Kidney (tissue), 22 donors: Measurements from ENCODE around the gene PLXNC1. TPM values are rescaled to one million over a fixed set of nuclear protein-coding genes. Genes with fewer than 3 reads are reported as not detected.

Experiments
- DNase-seq, 5 donors: peaks; one replicate each; pipeline ENCODE4 v3.0.0-alpha.2; 2013 to 2020
- FAIRE-seq: peaks from 2 replicates; lab custom pipeline; 2012; peaks lifted over from hg19 to GRCh38; lab: Jason Lieb, UNC
- H3K27ac ChIP-seq, 2 donors: one replicate each; pipeline ENCODE4 v1.7.0; 2013; ENCODE audit warnings: low read depth in 2 of 2, low read length in 2 of 2, inconsistent platforms in 1 of 2
- H3K27me3 ChIP-seq: one replicate; pipeline ENCODE4 v1.7.1; 2013; ENCODE audit warnings: low read length, inconsistent platforms; ENCODE audit not compliant: control insufficient read depth, insufficient read depth
- H3K36me3 ChIP-seq, 3 donors: one replicate each; pipeline versions ENCODE4 v1.7.0 to v1.7.1; 2013; ENCODE audit warnings: low read length in 3 of 3, control low read depth in 1 of 3, inconsistent platforms in 1 of 3; ENCODE audit not compliant: insufficient read depth in 3 of 3, control insufficient read depth in 2 of 3
- H3K4me1 ChIP-seq, 3 donors: one replicate each; pipeline versions ENCODE4 v1.7.0 to v1.7.1; 2013; ENCODE audit warnings: low read length in 3 of 3, inconsistent platforms in 1 of 3, low read depth in 1 of 3; ENCODE audit not compliant: control insufficient read depth in 2 of 3, insufficient read depth in 2 of 3
- H3K4me3 ChIP-seq, 3 donors: one replicate each; pipeline versions ENCODE4 v1.7.0 to v1.8.1; 2013; ENCODE audit warnings: low read length in 3 of 3, control low read depth in 1 of 3, inconsistent platforms in 1 of 3
- H3K9ac ChIP-seq, 3 donors: one replicate each; pipeline versions ENCODE4 v1.7.0 to v1.7.1; 2013; ENCODE audit warnings: low read length in 3 of 3, control low read depth in 1 of 3, inconsistent platforms in 1 of 3
- H3K9me3 ChIP-seq, 3 donors: one replicate each; pipeline versions ENCODE4 v1.7.0 to v1.7.1; 2013; ENCODE audit warnings: low read length in 3 of 3, control low read depth in 1 of 3, inconsistent platforms in 1 of 3; ENCODE audit not compliant: control insufficient read depth in 2 of 3, insufficient read depth in 1 of 3
- CTCF ChIP-seq: IDR thresholded peaks from 3 replicates; pipeline ENCODE4 v1.5.1; 2012; ENCODE audit warnings: mild to moderate bottlenecking, moderate library complexity, borderline replicate concordance; ENCODE audit not compliant: insufficient read depth; ENCODE audit errors: extremely low read depth
- intact Hi-C: fragments of 100-400 bp; cut with DNase I; formaldehyde crosslinking; loops from one replicate; pipeline ENCODE4 v1.11.1; 2022
- long read RNA-seq, 10 donors: library from polyadenylated mRNA in 1 of 10; unstranded in 1 of 10; transcript quantifications; one replicate each; pipeline ENCODE4 v2.0.0 and lab custom pipeline, GENCODE V29; 2021 to 2026
- polyA plus RNA-seq: library from polyadenylated mRNA; stranded (reverse); fragments of 350-450 nt; fragmentation: Illumina TruSeq; extraction: RNeasy Lipid Tissue Mini Kit (QIAGEN cat#74804); gene quantifications from one replicate; pipeline ENCODE4 v1.2.3, GENCODE V29; 2014; ENCODE audit warnings: low read depth, low replicate concordance; ENCODE audit not compliant: insufficient read depth
- total RNA-seq: library from RNA; stranded (reverse); fragmentation: NEBNext Ultra II Directional; extraction: Animal tissue kit (Norgen Biotek cat#: 25700); gene quantifications from one replicate; pipeline ENCODE4 v1.2.1, GENCODE V29; 2021
- donor health status: control.
- donor health status: control.
- donor health status: control.
- donor health status: control.
- donor health status: control.
- donor health status: DM: yes; HTN: yes; CAD: no.
- donor health status: Normal renal cell carcinoma (clear cell type).

Gene PLXNC1
- total RNA-seq, result 11.6 TPM
- polyA plus RNA-seq, result 1.8 TPM
- long read RNA-seq, donor 1, result 0 reads
- long read RNA-seq, donor 2, result 0 reads
- long read RNA-seq, donor 3, result 0 reads
- long read RNA-seq, donor 4, result 0 reads
- long read RNA-seq, donor 5, result 0 reads
- long read RNA-seq, donor 6, partial matches to known transcripts, result 0 of 1 reads
- long read RNA-seq, donor 6, other reads (novel, unspliced or antisense), result 0 of 1 reads
- long read RNA-seq, donor 7, full-length matches to known transcripts, result 2 of 12 reads
- long read RNA-seq, donor 7, partial matches to known transcripts, result 5 of 12 reads
- long read RNA-seq, donor 7, other reads (novel, unspliced or antisense), result 5 of 12 reads
- long read RNA-seq, donor 8, result 0 reads
- long read RNA-seq, donor 9, result 0 reads
- long read RNA-seq, donor 10, partial matches to known transcripts, result 14 of 14 reads
- long read RNA-seq, donor 10, other reads (novel, unspliced or antisense), result 0 of 14 reads

- Histone ChIP-seq H3K4me3 (peak within 1 kb of the TSS; percentile 12 to 48 (median 46)), H3K27me3 (peaks cover 4% of the 10 kb centered on the region), H3K27ac (no peak within 1 kb of the TSS), H3K36me3 (no peaks in the 10 kb centered on the region), H3K9ac (no peak within 1 kb of the TSS), H3K9me3 (no peaks in the 10 kb centered on the region), H3K4me1 (peaks cover 2 to 11% (median 6%) of the 10 kb centered on the region in 3 donors)
- DNase-seq (peak; percentile 53 to 87 (median 73)), FAIRE-seq (no peak)
- intact Hi-C loops, result no loop called here
- no peak for TF ChIP-seq CTCF
Measured at GRCh38 chr12:94147991-94148738, at the start of gene PLXNC1. TSS of gene PLXNC1 (plus strand) at chr12:94148577. CDS start at chr12:94148972, 395 bp downstream.

GRCh38 chr12:94099191-94099590 is 49.2 kb upstream of the PLXNC1 start:
- Histone ChIP-seq H3K9ac (no peak overlapping the region), H3K36me3 (no peaks in the 10 kb centered on the region), H3K27ac (no peak overlapping the region), H3K27me3 (no peaks in the 10 kb centered on the region), H3K4me3 (no peak overlapping the region), H3K4me1 (peaks cover 0 to 6% (median 0%) of the 10 kb centered on the region in 3 donors), H3K9me3 (no peaks in the 10 kb centered on the region)
- no peak for TF ChIP-seq CTCF
- FAIRE-seq, result no peak
- intact Hi-C loops, result no loop called here
- no peak for DNase-seq

- H3K4me3 ChIP-seq, result no peak overlapping the region
- no peak for DNase-seq
- H3K9ac ChIP-seq, result no peak overlapping the region
- no peak overlapping the region for H3K27ac ChIP-seq
- H3K27me3 ChIP-seq, result no peaks in the 10 kb centered on the region
- H3K36me3 ChIP-seq, result no peaks in the 10 kb centered on the region
- no peak for FAIRE-seq
- intact Hi-C loops, result loop anchor here (5.0 to 10.0 kb wide), 2 partner anchors 597 to 1115 kb away; no protein-coding TSS in a partner anchor
- no peak for TF ChIP-seq CTCF
- H3K9me3 ChIP-seq, result no peaks in the 10 kb centered on the region
- H3K4me1 ChIP-seq, result peaks cover 0 to 6% (median 0%) of the 10 kb centered on the region in 3 donors
Measured at GRCh38 chr12:94099632-94100031, 48.7 kb upstream of the PLXNC1 start.
